ENCODE measurements around the gene AAK1.
"Not testable (repeated sequence)": the region's sequence is repeated elsewhere in the genome, so short reads cannot be mapped to it uniquely, and the experiment has no call there.

Gene AAK1

GRCh38 chr2:69647196-69647595, 3.7 kb upstream of the AAK1 start:
- H3K9me3 Mint-ChIP-seq; DNase-seq (ENCODE audit: low spot score in 2 of 2); H3K27me3 Mint-ChIP-seq; H3K4me3 Mint-ChIP-seq; ATAC-seq (replicated peaks; ENCODE audit: extremely low read depth, poor library complexity, severe bottlenecking): not testable (repeated sequence)
- Mint-ChIP-seq H3K36me3 (ENCODE audit: insufficient read depth) (peaks cover 27% of the 10 kb centered on the region), H3K27ac (ENCODE audit: low read depth) (peak overlapping the region; percentile 94), H3K4me1 (peaks cover 63% of the 10 kb centered on the region)

GRCh38 chr2:69646714-69647113, 3.2 kb upstream of the AAK1 start:
- peak overlapping the region; percentile 92 for H3K4me3 Mint-ChIP-seq
- H3K9me3 Mint-ChIP-seq: no peaks in the 10 kb centered on the region
- H3K27ac Mint-ChIP-seq (ENCODE audit: low read depth): peak overlapping the region; percentile 94
- H3K27me3 Mint-ChIP-seq: no peaks in the 10 kb centered on the region
- ATAC-seq (replicated peaks; ENCODE audit: extremely low read depth, poor library complexity, severe bottlenecking) (no peak), DNase-seq (ENCODE audit: low spot score in 2 of 2) (no peak)
- H3K4me1 Mint-ChIP-seq: peaks cover 64% of the 10 kb centered on the region
- peaks cover 27% of the 10 kb centered on the region for H3K36me3 Mint-ChIP-seq (ENCODE audit: insufficient read depth)

GRCh38 chr2:69645921-69646320, 2.4 kb upstream of the AAK1 start:
- Mint-ChIP-seq H3K9me3 (no peaks in the 10 kb centered on the region), H3K36me3 (ENCODE audit: insufficient read depth) (peaks cover 27% of the 10 kb centered on the region), H3K27ac (ENCODE audit: low read depth) (peak overlapping the region; percentile 94), H3K4me1 (peaks cover 65% of the 10 kb centered on the region), H3K4me3 (peak overlapping the region; percentile 92), H3K27me3 (no peaks in the 10 kb centered on the region)
- ATAC-seq (replicated peaks; ENCODE audit: extremely low read depth, poor library complexity, severe bottlenecking) (no peak), DNase-seq (ENCODE audit: low spot score in 2 of 2) (peak in 1 of 2 donors; percentile 18)

- peaks cover 65% of the 10 kb centered on the region for H3K4me1 Mint-ChIP-seq
- no peaks in the 10 kb centered on the region for H3K9me3 Mint-ChIP-seq
- peak in 1 of 2 donors; percentile 51 for DNase-seq (ENCODE audit: low spot score in 2 of 2)
- H3K4me3 Mint-ChIP-seq: peak overlapping the region; percentile 92
- peak overlapping the region; percentile 94 for H3K27ac Mint-ChIP-seq (ENCODE audit: low read depth)
- peaks cover 31% of the 10 kb centered on the region for H3K36me3 Mint-ChIP-seq (ENCODE audit: insufficient read depth)
- ATAC-seq (replicated peaks; ENCODE audit: extremely low read depth, poor library complexity, severe bottlenecking): peak; percentile 50
- H3K27me3 Mint-ChIP-seq: no peaks in the 10 kb centered on the region
Observed at GRCh38 chr2:69645031-69645431, 1.5 kb upstream of the AAK1 start.

- H3K4me1 Mint-ChIP-seq: peaks cover 68% of the 10 kb centered on the region
- DNase-seq (ENCODE audit: low spot score in 2 of 2): no peak
- peak overlapping the region; percentile 92 for H3K4me3 Mint-ChIP-seq
- H3K27ac Mint-ChIP-seq (ENCODE audit: low read depth): peak overlapping the region; percentile 94
- no peaks in the 10 kb centered on the region for H3K27me3 Mint-ChIP-seq
- ATAC-seq (replicated peaks; ENCODE audit: extremely low read depth, poor library complexity, severe bottlenecking): peak; percentile 10
- peaks cover 35% of the 10 kb centered on the region for H3K36me3 Mint-ChIP-seq (ENCODE audit: insufficient read depth)
- no peaks in the 10 kb centered on the region for H3K9me3 Mint-ChIP-seq
Observed at GRCh38 chr2:69644506-69644979, 1.0 kb upstream of the AAK1 start.

- H3K9me3 Mint-ChIP-seq: no peaks in the 10 kb centered on the region
- peak overlapping the region; percentile 92 for H3K4me3 Mint-ChIP-seq
- peak overlapping the region; percentile 94 for H3K27ac Mint-ChIP-seq (ENCODE audit: low read depth)
- DNase-seq (ENCODE audit: low spot score in 2 of 2) (peak; percentile 18 to 27), ATAC-seq (replicated peaks; ENCODE audit: extremely low read depth, poor library complexity, severe bottlenecking) (no peak)
- H3K36me3 Mint-ChIP-seq (ENCODE audit: insufficient read depth): peaks cover 42% of the 10 kb centered on the region
- no peaks in the 10 kb centered on the region for H3K27me3 Mint-ChIP-seq
- H3K4me1 Mint-ChIP-seq: peaks cover 79% of the 10 kb centered on the region
Observed at GRCh38 chr2:69642709-69643601, 584 bp downstream of the AAK1 start.

GRCh38 chr2:69641887-69642708, 1.4 kb downstream of the AAK1 start:
- peaks cover 48% of the 10 kb centered on the region for H3K36me3 Mint-ChIP-seq (ENCODE audit: insufficient read depth)
- peaks cover 82% of the 10 kb centered on the region for H3K4me1 Mint-ChIP-seq
- H3K27me3 Mint-ChIP-seq: no peaks in the 10 kb centered on the region
- peak overlapping the region; percentile 94 for H3K27ac Mint-ChIP-seq (ENCODE audit: low read depth)
- peak overlapping the region; percentile 92 for H3K4me3 Mint-ChIP-seq
- no peaks in the 10 kb centered on the region for H3K9me3 Mint-ChIP-seq
- no peak for ATAC-seq (replicated peaks; ENCODE audit: extremely low read depth, poor library complexity, severe bottlenecking)
- DNase-seq (ENCODE audit: low spot score in 2 of 2): no peak

GRCh38 chr2:69641471-69641870, 2.1 kb downstream of the AAK1 start:
- peaks cover 79% of the 10 kb centered on the region for H3K4me1 Mint-ChIP-seq

GRCh38 chr2:69639266-69639665, 4.3 kb downstream of the AAK1 start:
- peak overlapping the region; percentile 94 for H3K27ac Mint-ChIP-seq (ENCODE audit: low read depth)
- H3K4me3 Mint-ChIP-seq: peak overlapping the region; percentile 92
- H3K27me3 Mint-ChIP-seq: no peaks in the 10 kb centered on the region
- no peak for ATAC-seq (replicated peaks; ENCODE audit: extremely low read depth, poor library complexity, severe bottlenecking)
- no peak for DNase-seq (ENCODE audit: low spot score in 2 of 2)
- H3K4me1 Mint-ChIP-seq: peaks cover 72% of the 10 kb centered on the region
- no peaks in the 10 kb centered on the region for H3K9me3 Mint-ChIP-seq
- H3K36me3 Mint-ChIP-seq (ENCODE audit: insufficient read depth): peaks cover 46% of the 10 kb centered on the region

More at GRCh38 chr2:69641471-69641870, 2.1 kb downstream of the AAK1 start:
- H3K27ac Mint-ChIP-seq (ENCODE audit: low read depth): peak overlapping the region; percentile 94
- peak overlapping the region; percentile 92 for H3K4me3 Mint-ChIP-seq
- DNase-seq (ENCODE audit: low spot score in 2 of 2) (no peak), ATAC-seq (replicated peaks; ENCODE audit: extremely low read depth, poor library complexity, severe bottlenecking) (no peak)
- H3K27me3 Mint-ChIP-seq: no peaks in the 10 kb centered on the region
- H3K9me3 Mint-ChIP-seq: no peaks in the 10 kb centered on the region
- peaks cover 50% of the 10 kb centered on the region for H3K36me3 Mint-ChIP-seq (ENCODE audit: insufficient read depth)

- Mint-ChIP-seq H3K9me3 (no peaks in the 10 kb centered on the region), H3K4me1 (peaks cover 72% of the 10 kb centered on the region), H3K27ac (ENCODE audit: low read depth) (peak overlapping the region; percentile 36), H3K4me3 (peak overlapping the region; percentile 47), H3K27me3 (no peaks in the 10 kb centered on the region), H3K36me3 (ENCODE audit: insufficient read depth) (peaks cover 39% of the 10 kb centered on the region)
- DNase-seq (ENCODE audit: low spot score in 2 of 2): no peak
- no peak for ATAC-seq (replicated peaks; ENCODE audit: extremely low read depth, poor library complexity, severe bottlenecking)
Observed at GRCh38 chr2:69638630-69639029, 4.9 kb downstream of the AAK1 start.

GRCh38 chr2:69637923-69638322, 5.6 kb downstream of the AAK1 start:
- DNase-seq (ENCODE audit: low spot score in 2 of 2) (no peak), ATAC-seq (replicated peaks; ENCODE audit: extremely low read depth, poor library complexity, severe bottlenecking) (no peak)
- Mint-ChIP-seq H3K36me3 (ENCODE audit: insufficient read depth) (peaks cover 37% of the 10 kb centered on the region), H3K27ac (ENCODE audit: low read depth) (peak overlapping the region; percentile 36), H3K27me3 (no peaks in the 10 kb centered on the region), H3K4me1 (peaks cover 72% of the 10 kb centered on the region), H3K9me3 (no peaks in the 10 kb centered on the region), H3K4me3 (peak overlapping the region; percentile 47)

- H3K4me1 Mint-ChIP-seq: peaks cover 68% of the 10 kb centered on the region
- H3K27ac Mint-ChIP-seq (ENCODE audit: low read depth): no peak overlapping the region
- peaks cover 43% of the 10 kb centered on the region for H3K36me3 Mint-ChIP-seq (ENCODE audit: insufficient read depth)
- no peak for ATAC-seq (replicated peaks; ENCODE audit: extremely low read depth, poor library complexity, severe bottlenecking)
- no peaks in the 10 kb centered on the region for H3K27me3 Mint-ChIP-seq
- H3K4me3 Mint-ChIP-seq: no peak overlapping the region
- DNase-seq (ENCODE audit: low spot score in 2 of 2): no peak
- H3K9me3 Mint-ChIP-seq: no peaks in the 10 kb centered on the region
Observed at GRCh38 chr2:69636395-69636794, 7.1 kb downstream of the AAK1 start.
